AG04450 (cell line): ENCODE results near the gene FBXO31. TPM values are rescaled to one million over a fixed set of nuclear protein-coding genes. Genes with fewer than 3 reads are reported as not detected.
"Not testable (repeated sequence)": the region's sequence is repeated elsewhere in the genome, so short reads cannot be mapped to it uniquely, and the experiment has no call there.

ENCODE experiments used
- CTCF ChIA-PET: fragments of 300-600, 350-600 bp; formaldehyde crosslinking; extraction: SDS; loops from one replicate; lab custom pipeline; 2022; ENCODE audit warnings: antibody characterized with exemption, inconsistent platforms; lab: Charles Lee
- POLR2A ChIA-PET: fragments of 350-600 bp; formaldehyde crosslinking; extraction: SDS; loops from one replicate; lab custom pipeline; 2021; ENCODE audit warnings: antibody characterized with exemption, inconsistent platforms; lab: Yijun Ruan, JAX
- DNase-seq: peaks from one replicate; pipeline ENCODE4 v3.0.0-alpha.2; 2011; ENCODE audit warnings: low read depth, low spot score
- H3K27ac ChIP-seq: one replicate; pipeline ENCODE4 v1.5.1; 2012; ENCODE audit warnings: low read depth, low read length, control low read depth
- H3K27me3 ChIP-seq: one replicate; pipeline ENCODE4 v1.6.0; 2012; ENCODE audit warnings: low read length; ENCODE audit not compliant: control insufficient read depth, insufficient read depth
- H3K4me3 ChIP-seq: 2 replicates; pipeline ENCODE4 v1.5.1; 2011; ENCODE audit warnings: mild to moderate bottlenecking, low read depth, low read length, control low read depth
- H3K9me3 ChIP-seq: 2 replicates; pipeline ENCODE4 v1.5.1; 2012; ENCODE audit warnings: low read length; ENCODE audit not compliant: control insufficient read depth, insufficient read depth
- CTCF ChIP-seq: IDR thresholded peaks from 2 replicates; pipeline ENCODE4 v1.5.1; 2011; ENCODE audit warnings: low read depth, low read length, control low read depth, inconsistent platforms
- polyA plus RNA-seq: library from polyadenylated mRNA; depleted of rRNA; stranded (reverse); fragments of >200 nt; gene quantifications from 2 replicates; pipeline ENCODE4 v1.2.3, GENCODE V29; 2011

FBXO31 gene
- polyA plus RNA-seq, 1 experiment: 16.3 TPM

GRCh38 chr16:87380881-87381280 is 2.7 kb downstream of the FBXO31 start:
- Histone ChIP-seq H3K9me3 (no peaks in the 10 kb centered on the region), H3K27me3 (no peaks in the 10 kb centered on the region), H3K4me3 (peak overlapping the region; percentile 76), H3K27ac (peak overlapping the region; percentile 31)
- TF ChIP-seq CTCF: no peak
- POLR2A ChIA-PET: no interaction called here
- DNase-seq: no peak
- CTCF ChIA-PET: interaction anchor here (1.3 to 1.4 kb wide), 2 partner anchors 36 to 256 kb away, joined by 3 to 5 read pairs; no protein-coding TSS in a partner anchor

DNA sequence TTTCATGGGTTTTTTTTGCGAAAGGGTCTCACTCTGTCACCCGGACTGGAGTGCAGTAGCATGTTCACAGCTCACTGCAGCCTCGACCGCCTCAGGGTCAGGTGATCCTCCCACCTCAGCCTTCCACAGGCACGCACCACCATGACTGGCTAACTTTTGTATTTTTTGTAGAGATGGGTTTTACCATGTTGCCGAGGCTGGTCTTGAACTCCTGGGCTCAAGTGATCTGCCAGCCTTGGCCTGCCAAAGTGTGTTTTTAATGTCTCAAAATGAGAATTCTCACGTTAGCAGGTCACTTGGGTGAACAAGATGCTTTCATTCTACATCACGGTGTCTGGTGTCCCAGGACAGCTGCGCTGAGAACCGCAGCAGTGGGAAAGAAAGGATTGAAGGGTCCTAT is 3.2 kb downstream of the FBXO31 start:
- ChIA-PET CTCF (interaction anchor here (1.4 kb wide), 1 partner anchor 36 kb away, joined by 5 read pairs; no protein-coding TSS in a partner anchor), POLR2A (no interaction called here)
- H3K9me3 ChIP-seq: no peaks in the 10 kb centered on the region
- H3K4me3 ChIP-seq: peak overlapping the region; percentile 76
- no peak for DNase-seq
- peak overlapping the region; percentile 39 for H3K27ac ChIP-seq
- H3K27me3 ChIP-seq: no peaks in the 10 kb centered on the region
- no peak for TF ChIP-seq CTCF

- POLR2A ChIA-PET, H3K4me3 ChIP-seq, H3K27me3 ChIP-seq, CTCF ChIA-PET, DNase-seq, H3K9me3 ChIP-seq, H3K27ac ChIP-seq: not testable (repeated sequence)
Observed at GRCh38 chr16:87379312-87379752, 4.2 kb downstream of the FBXO31 start.

DNA sequence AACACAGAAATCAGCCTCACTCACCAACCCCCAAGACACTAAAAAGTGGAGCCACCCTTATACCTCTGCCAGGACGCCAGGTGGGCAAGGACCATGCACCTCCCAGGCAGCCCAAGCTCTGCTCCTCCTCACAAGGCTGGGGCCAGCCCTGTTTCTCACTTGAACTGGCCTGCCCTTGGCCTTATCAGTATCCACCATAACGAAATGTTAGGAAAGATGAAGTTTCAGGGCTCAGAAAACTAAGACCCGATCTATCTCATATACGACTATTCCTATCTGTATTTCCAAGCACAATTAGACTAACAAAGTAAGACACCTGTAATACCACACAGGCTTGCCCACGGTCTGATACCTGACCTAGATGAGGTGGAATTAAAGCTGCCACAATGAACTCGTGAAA is 6.9 kb downstream of the FBXO31 start:
- DNase-seq: no peak
- ChIA-PET POLR2A (no interaction called here), CTCF (no interaction called here)
- Histone ChIP-seq H3K27me3 (no peaks in the 10 kb centered on the region), H3K4me3 (no peak overlapping the region), H3K27ac (no peak overlapping the region), H3K9me3 (no peaks in the 10 kb centered on the region)
- no peak for TF ChIP-seq CTCF

- no peak overlapping the region for H3K27ac ChIP-seq
- CTCF ChIA-PET: no interaction called here
Observed at GRCh38 chr16:87375426-87376135, 8.0 kb downstream of the FBXO31 start.

More at GRCh38 chr16:87375426-87376135, 8.0 kb downstream of the FBXO31 start:
- no peaks in the 10 kb centered on the region for H3K9me3 ChIP-seq
- POLR2A ChIA-PET: interaction anchor here (1.0 kb wide), 1 partner anchor 12 kb away, joined by 5 read pairs; no protein-coding TSS in a partner anchor
- H3K27me3 ChIP-seq: no peaks in the 10 kb centered on the region
- TF ChIP-seq CTCF: no peak
- H3K4me3 ChIP-seq: no peak overlapping the region
- no peak for DNase-seq
